Caco-2 (cell line): ENCODE data around the gene ENPP3. TPM values are rescaled to one million over a fixed set of nuclear protein-coding genes. Genes with fewer than 3 reads are reported as not detected.

Source experiments
- BruUV-seq: library from RNA; stranded (reverse); fragments of 400-500 nt; replicated peaks from 2 replicates; lab custom pipeline; 2021; lab: Mats Ljungman, UMichigan
- CTCF ChIA-PET: fragments of 300-600 bp; sonication (Branson Sonifier 250); formaldehyde crosslinking; loops from one replicate; lab custom pipeline; 2022; ENCODE audit warnings: antibody characterized with exemption; lab: Charles Lee
- POLR2A ChIA-PET: fragments of 300-600 bp; sonication (Branson Sonifier 250); formaldehyde crosslinking; loops from one replicate; lab custom pipeline; 2022; ENCODE audit warnings: antibody characterized with exemption; lab: Charles Lee
- DNase-seq, 2 experiments: peaks; one replicate each; pipeline versions ENCODE4 v3.0.0 to v3.0.0-alpha.2; 2020 to 2022
- H3K27me3 ChIP-seq: replicated peaks from 2 replicates; pipeline ENCODE4 v1.6.0; 2011; ENCODE audit warnings: low read length; ENCODE audit not compliant: control insufficient read depth, insufficient read depth
- H3K36me3 ChIP-seq: 2 replicates; pipeline ENCODE4 v1.5.1; 2011; ENCODE audit warnings: low read length; ENCODE audit not compliant: control insufficient read depth, insufficient read depth
- H3K4me1 ChIP-seq: fragments of 250-450 bp; sonication (Bioruptor Pico); 2 replicates; pipeline ENCODE4 v1.5.1; 2020; ENCODE audit warnings: mild to moderate bottlenecking
- H3K4me3 ChIP-seq: 2 replicates; pipeline ENCODE4 v1.5.1; 2011; ENCODE audit warnings: low read depth, mild to moderate bottlenecking, control low read depth, low read length
- H3K9me3 ChIP-seq: fragments of 250-450 bp; sonication (Bioruptor Pico); 2 replicates; pipeline ENCODE4 v1.5.1; 2020; ENCODE audit warnings: mild to moderate bottlenecking, moderate library complexity
- H3K27ac Mint-ChIP-seq: one replicate; pipeline ENCODE4 v1.8.0; 2022; ENCODE audit warnings: mixed read lengths; ENCODE audit not compliant: unreplicated experiment
- H3K27me3 Mint-ChIP-seq: one replicate; pipeline ENCODE4 v1.8.0; 2022; ENCODE audit warnings: mixed read lengths; ENCODE audit not compliant: insufficient read depth, unreplicated experiment
- H3K36me3 Mint-ChIP-seq: one replicate; pipeline ENCODE4 v1.8.0; 2022; ENCODE audit warnings: mild to moderate bottlenecking, mixed read lengths; ENCODE audit not compliant: insufficient read depth, unreplicated experiment
- H3K4me1 Mint-ChIP-seq: one replicate; pipeline ENCODE4 v1.8.0; 2022; ENCODE audit warnings: low read depth, mixed read lengths; ENCODE audit not compliant: unreplicated experiment
- H3K4me3 Mint-ChIP-seq: one replicate; pipeline ENCODE4 v1.8.0; 2022; ENCODE audit warnings: mild to moderate bottlenecking, moderate library complexity, mixed read lengths; ENCODE audit not compliant: unreplicated experiment
- H3K9me3 Mint-ChIP-seq: one replicate; pipeline ENCODE4 v1.8.0; 2022; ENCODE audit warnings: mixed read lengths; ENCODE audit not compliant: unreplicated experiment
- intact Hi-C: fragments of 100-400 bp; cut with micrococcal nuclease; formaldehyde crosslinking; loops from one replicate; pipeline ENCODE4 v1.10.0; 2022; ENCODE audit not compliant: unreplicated experiment
- total RNA-seq: library from RNA; stranded (reverse); gene quantifications from 2 replicates; pipeline ENCODE4 v1.2.3, GENCODE V29; 2022
- TF ChIP-seq, protein P1 (sequence below), 2 experiments: fragments of 200-600 bp in 1 of 2; IDR thresholded peaks; 1 replicate in 1 of 2; 2 replicates in 1 of 2; pipeline versions ENCODE4 v1.5.1 to v1.8.0; 2011 to 2022; ENCODE audit warnings: antibody characterized with exemption in 1 of 2, control low read depth in 1 of 2, inconsistent platforms in 1 of 2, low read depth in 1 of 2, low read length in 1 of 2, mild to moderate bottlenecking in 1 of 2, moderate library complexity in 1 of 2; ENCODE audit not compliant: insufficient read depth in 1 of 2, severe bottlenecking in 1 of 2, unreplicated experiment in 1 of 2

ENPP3 gene
- total RNA-seq, 1 experiment from 2014 or later = not detected

GRCh38 chr6:131688286-131688685, 51.2 kb downstream of the ENPP3 start:
- H3K27me3 Mint-ChIP-seq = peaks cover 4% of the 10 kb centered on the region
- no peaks in the 10 kb centered on the region for H3K9me3 Mint-ChIP-seq
- POLR2A ChIA-PET = no interaction called here
- no peaks in the 10 kb centered on the region for H3K36me3 ChIP-seq
- TF ChIP-seq, protein P1, sequence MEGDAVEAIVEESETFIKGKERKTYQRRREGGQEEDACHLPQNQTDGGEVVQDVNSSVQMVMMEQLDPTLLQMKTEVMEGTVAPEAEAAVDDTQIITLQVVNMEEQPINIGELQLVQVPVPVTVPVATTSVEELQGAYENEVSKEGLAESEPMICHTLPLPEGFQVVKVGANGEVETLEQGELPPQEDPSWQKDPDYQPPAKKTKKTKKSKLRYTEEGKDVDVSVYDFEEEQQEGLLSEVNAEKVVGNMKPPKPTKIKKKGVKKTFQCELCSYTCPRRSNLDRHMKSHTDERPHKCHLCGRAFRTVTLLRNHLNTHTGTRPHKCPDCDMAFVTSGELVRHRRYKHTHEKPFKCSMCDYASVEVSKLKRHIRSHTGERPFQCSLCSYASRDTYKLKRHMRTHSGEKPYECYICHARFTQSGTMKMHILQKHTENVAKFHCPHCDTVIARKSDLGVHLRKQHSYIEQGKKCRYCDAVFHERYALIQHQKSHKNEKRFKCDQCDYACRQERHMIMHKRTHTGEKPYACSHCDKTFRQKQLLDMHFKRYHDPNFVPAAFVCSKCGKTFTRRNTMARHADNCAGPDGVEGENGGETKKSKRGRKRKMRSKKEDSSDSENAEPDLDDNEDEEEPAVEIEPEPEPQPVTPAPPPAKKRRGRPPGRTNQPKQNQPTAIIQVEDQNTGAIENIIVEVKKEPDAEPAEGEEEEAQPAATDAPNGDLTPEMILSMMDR (IDR thresholded peaks at IDR 0.05; ENCODE audit: insufficient read depth in 1 of 2, low read depth in 1 of 2, low read length in 1 of 2, severe bottlenecking in 1 of 2, unreplicated experiment in 1 of 2) = no peak
- no peaks in the 10 kb centered on the region for H3K4me1 ChIP-seq
- H3K4me3 ChIP-seq = no peak overlapping the region
- no peak overlapping the region for H3K4me3 Mint-ChIP-seq
- CTCF ChIA-PET = no interaction called here
- intact Hi-C loops = no loop called here
- H3K27ac Mint-ChIP-seq = no peak overlapping the region
- H3K9me3 ChIP-seq = no peaks in the 10 kb centered on the region
- DNase-seq = no peak
- no peaks in the 10 kb centered on the region for H3K36me3 Mint-ChIP-seq
- H3K27me3 ChIP-seq = no peaks in the 10 kb centered on the region; the same call in 1 of the 2 replicates
- H3K4me1 Mint-ChIP-seq = no peaks in the 10 kb centered on the region
- BruUV-seq = no TSS peak

GRCh38 chr6:131692031-131692430, 54.9 kb downstream of the ENPP3 start:
- no peaks in the 10 kb centered on the region for H3K9me3 ChIP-seq
- no peak overlapping the region for H3K4me3 ChIP-seq
- no peaks in the 10 kb centered on the region for H3K9me3 Mint-ChIP-seq
- no peaks in the 10 kb centered on the region for H3K36me3 ChIP-seq
- H3K4me1 ChIP-seq = no peaks in the 10 kb centered on the region
- BruUV-seq = no TSS peak
- no peak overlapping the region for H3K4me3 Mint-ChIP-seq
- H3K4me1 Mint-ChIP-seq = no peaks in the 10 kb centered on the region
- TF ChIP-seq, protein P1 (IDR thresholded peaks at IDR 0.05; ENCODE audit: insufficient read depth in 1 of 2, low read depth in 1 of 2, low read length in 1 of 2, severe bottlenecking in 1 of 2, unreplicated experiment in 1 of 2) = no peak
- intact Hi-C loops = loop anchor here (5.0 kb wide), 1 partner anchor 115 kb away; the partner anchor contains the start of gene ENPP1
- H3K27ac Mint-ChIP-seq = no peak overlapping the region
- POLR2A ChIA-PET = no interaction called here
- DNase-seq = no peak
- CTCF ChIA-PET = no interaction called here
- H3K27me3 Mint-ChIP-seq = peaks cover 4% of the 10 kb centered on the region
- H3K27me3 ChIP-seq = no peaks in the 10 kb centered on the region; the same call in 1 of the 2 replicates
- no peaks in the 10 kb centered on the region for H3K36me3 Mint-ChIP-seq

DNA sequence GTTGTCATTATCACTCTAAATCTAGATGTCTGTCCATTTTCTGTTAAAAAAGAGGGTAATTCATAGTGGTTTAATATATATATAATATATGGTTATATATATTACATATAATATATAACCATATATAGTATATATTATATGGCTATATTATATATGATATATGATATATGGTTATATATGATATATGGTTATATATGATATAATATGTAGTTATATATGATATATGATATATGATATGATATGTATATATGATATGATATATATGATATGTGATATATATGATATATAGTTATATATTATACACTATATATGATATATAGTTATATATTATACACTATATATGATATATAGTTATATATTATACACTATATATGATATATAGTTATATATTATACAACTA, 55.5 kb downstream of the ENPP3 start:
- POLR2A ChIA-PET = no interaction called here
- no peaks in the 10 kb centered on the region; the same call in 1 of the 2 replicates for H3K27me3 ChIP-seq
- intact Hi-C loops = loop anchor here (5.0 kb wide), 1 partner anchor 115 kb away; the partner anchor contains the start of gene ENPP1
- H3K4me3 Mint-ChIP-seq = no peak overlapping the region
- H3K4me1 Mint-ChIP-seq = no peaks in the 10 kb centered on the region
- no peak overlapping the region for H3K4me3 ChIP-seq
- no peaks in the 10 kb centered on the region for H3K36me3 Mint-ChIP-seq
- TF ChIP-seq, protein P1 (IDR thresholded peaks at IDR 0.05; ENCODE audit: insufficient read depth in 1 of 2, low read depth in 1 of 2, low read length in 1 of 2, severe bottlenecking in 1 of 2, unreplicated experiment in 1 of 2) = no peak
- H3K27me3 Mint-ChIP-seq = peaks cover 4% of the 10 kb centered on the region
- H3K27ac Mint-ChIP-seq = no peak overlapping the region
- CTCF ChIA-PET = no interaction called here
- H3K4me1 ChIP-seq = no peaks in the 10 kb centered on the region
- H3K9me3 ChIP-seq = no peaks in the 10 kb centered on the region
- DNase-seq = no peak
- BruUV-seq = no TSS peak
- no peaks in the 10 kb centered on the region for H3K36me3 ChIP-seq
- no peaks in the 10 kb centered on the region for H3K9me3 Mint-ChIP-seq
